Stimulated activated CD8-positive, alpha-beta memory T cell treated with anti-CD3 and anti-CD28 coated beads, Interleukin-4, amount 100 ng/mL, for 48 hours (primary cell): ENCODE measurements around the gene MAN2A1.

Experiments used
- DNase-seq: peaks from one replicate; pipeline ENCODE4 v3.0.0-alpha.2; 2020

The MAN2A1 gene

DNA sequence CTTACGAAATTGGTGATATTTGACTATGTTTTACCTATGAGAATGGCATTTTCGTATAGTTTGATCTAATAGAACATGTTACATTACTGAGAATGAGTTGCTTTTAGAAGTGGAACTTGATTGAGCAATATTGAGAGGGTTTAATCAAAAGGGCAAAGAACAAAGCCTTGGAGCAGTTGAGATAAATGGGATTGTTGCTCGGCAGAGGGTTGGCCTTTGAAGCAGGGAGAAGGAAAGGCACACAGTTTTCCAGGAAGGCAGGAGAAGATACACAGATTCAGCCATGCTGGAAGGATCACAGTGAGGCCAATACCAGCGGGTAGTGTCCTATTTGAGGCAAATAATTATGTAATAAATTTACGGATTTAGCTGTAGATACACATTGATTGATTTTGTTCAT, 19.5 kb downstream of the MAN2A1 start:
- no peak for DNase-seq

DNA sequence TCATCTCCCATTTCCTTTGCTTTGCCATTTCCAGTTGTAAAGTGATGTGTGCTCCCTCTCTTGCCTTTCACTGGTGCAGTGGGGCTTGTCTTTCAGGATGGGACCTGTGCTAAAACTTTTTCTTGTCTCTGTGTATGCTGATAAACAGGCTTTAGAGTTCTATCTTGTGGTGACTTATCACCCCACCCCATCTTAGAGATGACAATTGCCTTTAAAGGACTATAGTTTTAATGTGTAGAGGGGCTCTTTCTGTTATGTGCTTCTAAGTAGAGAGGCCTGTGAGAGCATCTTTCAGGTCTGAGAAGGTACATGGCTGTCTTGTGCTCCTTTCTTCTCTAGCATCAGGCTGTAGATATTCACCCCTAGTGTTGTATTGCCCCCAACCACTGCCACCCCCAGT, 21.9 kb downstream of the MAN2A1 start:
- no peak for DNase-seq

DNA sequence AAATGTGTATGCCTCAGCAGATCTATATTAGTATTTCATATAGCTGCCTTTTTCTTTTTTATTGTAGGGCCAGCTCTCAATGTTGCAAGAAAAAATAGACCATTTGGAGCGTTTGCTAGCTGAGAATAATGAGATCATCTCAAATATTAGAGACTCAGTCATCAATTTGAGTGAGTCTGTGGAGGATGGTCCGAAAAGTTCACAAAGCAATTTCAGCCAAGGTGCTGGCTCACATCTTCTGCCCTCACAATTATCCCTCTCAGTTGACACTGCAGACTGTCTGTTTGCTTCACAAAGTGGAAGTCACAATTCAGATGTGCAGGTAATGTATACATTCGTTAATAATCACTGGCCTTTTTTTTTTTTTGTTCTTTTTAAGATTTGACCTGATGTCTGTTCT, 23.7 kb downstream of the MAN2A1 start:
- DNase-seq, result no peak

DNA sequence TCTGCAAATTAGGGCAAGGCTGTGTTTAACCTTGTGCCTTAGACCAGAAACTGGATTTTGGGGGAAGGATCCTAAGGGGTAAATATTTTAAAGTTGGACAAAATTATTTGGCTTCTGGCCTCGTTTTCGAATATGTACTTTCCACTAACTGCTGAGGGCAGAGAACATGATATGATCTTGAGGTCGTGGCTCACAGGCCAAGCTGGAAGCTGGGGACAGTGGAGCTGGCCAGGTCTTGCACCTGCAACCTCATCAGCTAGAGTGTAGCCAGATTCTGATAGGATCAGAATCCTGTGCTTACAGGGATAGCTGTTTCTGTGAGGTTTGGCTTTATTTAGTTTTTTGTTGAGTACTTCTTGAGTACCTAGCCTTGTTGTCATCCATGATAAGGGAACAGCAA, 24.9 kb downstream of the MAN2A1 start:
- DNase-seq, result no peak

GRCh38 chr5:109718216-109718615, 28.5 kb downstream of the MAN2A1 start:
- no peak for DNase-seq

- DNase-seq, result no peak
These were observed 28.9 kb downstream of the MAN2A1 start for GRCh38 chr5:109718632-109719031.

GRCh38 chr5:109719978-109720377, 30.3 kb downstream of the MAN2A1 start:
- DNase-seq, result no peak

DNA sequence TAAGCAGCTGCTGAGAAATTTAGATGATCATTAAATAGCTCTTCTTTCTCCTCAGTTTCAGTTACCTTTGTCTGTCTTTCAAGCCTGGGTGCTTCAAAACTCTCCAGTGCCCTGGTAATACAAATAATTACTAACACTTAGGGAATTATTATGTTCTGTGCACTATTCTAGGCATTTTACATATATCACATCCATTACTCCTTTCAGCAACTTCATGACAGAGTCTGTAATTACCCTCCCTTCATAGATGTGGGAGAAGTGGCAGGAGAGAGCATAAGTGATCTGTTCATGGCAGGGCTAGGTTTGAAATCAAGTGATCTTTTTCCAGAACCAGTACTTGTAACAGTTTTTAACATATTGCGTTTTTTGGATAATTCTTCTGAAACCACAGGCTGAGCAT, 32.0 kb downstream of the MAN2A1 start:
- DNase-seq, result no peak

GRCh38 chr5:109723606-109724005, 33.9 kb downstream of the MAN2A1 start:
- no peak for DNase-seq

GRCh38 chr5:109725135-109725534, 35.4 kb downstream of the MAN2A1 start:
- DNase-seq, result no peak

GRCh38 chr5:109739741-109740728, 50.3 kb downstream of the MAN2A1 start:
- no peak for DNase-seq

GRCh38 chr5:109740966-109741365, 51.2 kb downstream of the MAN2A1 start:
- DNase-seq, result no peak

- no peak for DNase-seq
These were observed 51.7 kb downstream of the MAN2A1 start for GRCh38 chr5:109741390-109741789.

- no peak for DNase-seq
These were observed 53.4 kb downstream of the MAN2A1 start for GRCh38 chr5:109743041-109743531.

- no peak for DNase-seq
These were observed 54.1 kb downstream of the MAN2A1 start for GRCh38 chr5:109743770-109744212.

GRCh38 chr5:109744261-109744660, 54.5 kb downstream of the MAN2A1 start:
- DNase-seq, result no peak

GRCh38 chr5:109748546-109748945, 58.8 kb downstream of the MAN2A1 start:
- DNase-seq, result no peak

DNA sequence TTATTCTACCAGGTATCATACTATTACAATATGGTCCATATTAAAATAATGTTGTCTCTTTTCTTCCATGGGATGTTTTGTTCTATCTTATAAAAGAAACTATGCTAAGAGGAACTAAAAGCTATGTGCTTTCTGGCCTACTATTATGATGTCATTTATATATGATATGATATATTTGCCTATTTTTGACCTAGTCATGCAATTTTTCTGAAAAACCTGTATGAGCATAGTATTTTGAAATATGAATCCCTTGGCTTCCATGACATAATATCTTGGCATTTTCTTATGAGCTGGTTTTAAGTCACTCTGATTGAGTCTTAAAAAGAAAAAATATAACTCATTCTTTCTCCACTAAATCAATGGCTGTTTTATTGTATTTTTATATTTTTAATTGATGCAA, 60.7 kb downstream of the MAN2A1 start:
- DNase-seq, result no peak

- no peak for DNase-seq
These were observed 63.6 kb downstream of the MAN2A1 start for GRCh38 chr5:109753279-109753678.

- no peak for DNase-seq
These were observed 64.6 kb downstream of the MAN2A1 start for GRCh38 chr5:109754319-109754718.

- no peak for DNase-seq
These were observed 66.0 kb downstream of the MAN2A1 start for GRCh38 chr5:109755761-109756160.

DNA sequence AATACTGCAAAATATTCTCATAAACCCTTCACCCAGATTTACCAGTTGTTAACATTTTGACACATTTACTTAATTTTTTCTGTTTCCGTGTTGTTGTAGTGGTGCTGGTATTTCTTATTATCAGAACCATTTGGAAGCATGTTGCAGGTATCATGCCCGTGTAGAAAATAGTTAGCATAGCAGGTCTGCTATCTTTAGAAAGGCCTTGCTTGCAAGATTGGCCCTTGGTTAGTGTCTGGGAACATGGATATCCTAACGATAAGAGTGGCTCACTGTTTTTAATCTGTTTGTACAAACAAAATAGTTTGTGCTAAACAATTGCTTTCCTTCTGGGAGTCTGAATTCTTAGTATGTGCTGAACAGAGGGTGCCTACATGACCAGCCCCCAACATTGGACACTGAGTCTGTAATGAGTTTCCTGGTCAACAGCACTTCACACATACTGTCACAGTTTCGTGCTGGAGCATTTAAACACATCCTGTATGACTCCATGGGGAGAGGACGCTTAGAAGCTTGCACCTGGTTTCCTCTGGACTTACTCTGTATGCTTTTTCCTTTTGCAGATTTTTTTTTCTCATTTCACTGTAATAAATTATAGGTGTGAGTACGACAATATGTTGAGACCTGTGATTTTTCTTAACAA, 66.9 kb downstream of the MAN2A1 start:
- DNase-seq, result no peak

DNA sequence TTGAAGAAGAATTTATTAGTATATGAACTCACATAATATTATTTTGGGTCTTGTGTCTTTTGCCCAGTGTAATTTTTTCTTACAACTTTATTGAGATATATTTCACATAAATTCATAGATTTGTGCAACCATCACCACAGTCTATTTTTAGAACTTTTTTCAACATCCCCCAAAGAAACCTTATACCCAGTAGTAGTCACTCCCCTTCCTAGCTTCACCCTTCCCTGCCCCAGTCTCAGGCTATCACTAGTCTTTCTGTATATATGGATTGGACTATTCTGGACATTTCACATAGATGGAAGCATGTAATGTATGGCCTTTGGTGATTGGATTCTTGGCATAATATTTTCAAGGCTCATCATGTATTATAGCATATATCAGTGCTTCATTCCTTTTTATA, 67.8 kb downstream of the MAN2A1 start:
- DNase-seq, result no peak

GRCh38 chr5:109759306-109759705, 69.6 kb downstream of the MAN2A1 start:
- no peak for DNase-seq
